NCI-H1417 (cell line): Measurements from ENCODE around the gene STK17A.

Experiments used
- DNase-seq, 3 experiments: peaks; one replicate each; lab custom pipeline; 2025; lab: John Stamatoyannopoulos, UW

STK17A gene

DNA sequence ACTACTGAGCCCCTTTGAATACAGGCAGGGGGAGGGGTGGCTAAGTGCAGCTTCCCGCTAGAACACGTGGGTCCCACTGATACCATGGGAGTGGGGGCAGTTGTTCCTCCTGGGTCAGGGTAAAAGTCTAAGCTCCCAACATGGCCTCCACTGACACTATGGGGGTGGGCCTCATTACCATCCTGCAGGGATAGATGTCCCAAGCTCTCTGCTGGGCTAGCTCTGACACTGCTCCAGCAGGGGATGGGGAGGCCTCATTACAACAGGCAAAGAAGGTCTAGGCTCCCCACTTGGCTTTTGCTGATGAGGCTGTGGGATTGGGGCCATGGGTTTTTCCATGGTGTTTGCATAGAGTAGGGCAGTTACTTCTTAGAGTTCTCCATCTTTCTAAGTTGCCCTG, 51.5 kb downstream of the STK17A start:
- DNase-seq, result no peak

- peak in 2 of 3 experiments; percentile 32 to 75 for DNase-seq
These were observed 53.2 kb downstream of the STK17A start for GRCh38 chr7:43636093-43636492.

DNA sequence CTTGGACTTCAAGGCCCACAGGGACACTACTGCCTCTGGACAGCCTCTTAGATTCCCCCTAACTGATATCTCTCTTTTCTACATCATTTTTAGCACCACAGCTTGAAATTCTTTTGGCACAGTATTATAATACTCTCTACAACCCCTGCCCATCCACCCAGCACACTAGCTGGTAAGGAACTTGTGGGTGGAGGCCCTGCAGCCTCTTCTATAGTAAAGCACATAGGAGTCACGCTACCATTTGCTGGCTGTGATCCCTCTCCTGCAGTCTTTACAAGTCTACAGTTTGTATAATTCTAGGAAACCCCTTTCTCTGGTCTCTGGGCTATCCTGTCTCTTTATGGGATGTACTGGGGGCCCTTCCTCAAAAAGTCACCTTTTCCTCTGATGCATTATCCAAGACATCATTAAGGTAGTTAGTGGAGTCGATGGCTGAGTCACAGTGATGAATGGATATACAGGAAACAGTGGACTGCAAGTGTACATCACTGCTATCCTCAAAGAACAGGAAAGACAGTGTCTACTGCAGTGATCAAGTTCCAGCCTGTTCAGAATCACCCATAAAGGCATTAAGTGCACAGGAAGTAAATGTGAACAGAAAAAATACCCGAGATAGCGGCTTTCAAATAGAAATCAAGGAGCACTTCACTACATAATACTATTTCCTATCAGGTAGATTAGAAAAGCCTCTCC, 54.4 kb downstream of the STK17A start:
- DNase-seq, result no peak

DNA sequence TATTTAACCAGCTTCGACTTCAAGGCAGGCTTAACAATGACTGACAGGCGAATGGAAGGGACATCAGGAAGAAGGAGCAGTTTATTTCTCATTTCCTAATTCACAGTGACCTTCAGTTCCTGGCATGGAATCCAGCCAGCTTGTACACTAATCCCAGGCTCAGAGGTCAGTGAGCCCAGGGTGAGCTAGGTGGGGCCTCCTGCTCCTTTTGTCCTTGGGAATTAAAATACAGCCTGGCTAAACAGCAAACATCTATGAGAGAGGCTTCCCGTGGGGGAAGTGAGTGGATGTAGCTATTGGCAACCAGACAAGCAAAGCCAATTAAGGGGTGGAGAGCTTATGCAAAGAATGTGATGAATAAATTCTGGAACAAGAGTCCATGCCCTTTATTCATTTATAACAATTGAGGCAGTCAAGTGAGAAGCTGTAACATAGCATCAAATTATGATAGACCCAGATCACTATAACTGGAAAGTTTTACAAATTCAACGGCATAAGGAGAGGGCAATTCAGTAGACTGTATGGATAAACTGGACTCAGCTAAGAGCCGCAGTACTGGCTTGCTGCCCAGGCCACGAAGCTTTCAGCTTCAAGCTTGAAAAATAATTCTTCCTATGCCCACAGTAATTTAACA, 57.1 kb downstream of the STK17A start:
- DNase-seq, result peak; percentile 54 to 98 (median 86)

- no peak for DNase-seq
These were observed 57.8 kb downstream of the STK17A start for GRCh38 chr7:43640679-43641078.

DNA sequence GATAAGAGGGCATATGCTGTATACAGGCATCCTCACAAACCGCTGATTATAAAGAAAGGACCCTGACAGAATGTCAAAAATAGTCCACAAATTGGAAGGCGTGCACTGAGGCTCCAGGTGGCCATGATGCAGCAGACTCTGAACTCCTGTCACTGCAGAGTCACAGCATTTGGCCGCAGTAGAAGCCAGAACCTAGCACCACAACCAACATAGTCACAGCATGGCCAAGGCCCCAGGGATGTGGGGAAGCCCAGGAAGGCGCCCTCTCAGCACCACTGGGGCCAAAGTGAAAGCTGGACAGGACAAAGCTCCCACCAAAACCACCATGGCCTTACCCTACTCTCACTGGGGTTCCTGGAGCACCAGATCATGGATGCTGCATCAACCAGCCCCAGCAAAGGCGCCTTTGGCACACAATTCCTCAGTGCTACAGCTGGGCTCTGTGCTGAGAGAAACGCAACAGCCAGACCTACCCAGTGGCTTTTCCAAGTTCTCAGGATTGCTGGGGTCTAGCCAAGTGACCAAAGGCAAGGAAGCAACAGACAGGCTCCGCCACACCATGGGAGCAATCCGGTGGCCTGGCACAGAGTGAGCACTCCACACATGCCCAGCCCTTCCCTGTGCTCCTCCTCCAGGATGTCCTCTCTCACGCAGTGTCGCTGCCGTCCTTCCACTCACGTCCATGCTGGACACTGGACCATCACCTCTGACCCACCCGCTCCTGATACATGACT, 60.2 kb downstream of the STK17A start:
- no peak for DNase-seq

GRCh38 chr7:43643846-43644245, 60.9 kb downstream of the STK17A start:
- no peak for DNase-seq

DNA sequence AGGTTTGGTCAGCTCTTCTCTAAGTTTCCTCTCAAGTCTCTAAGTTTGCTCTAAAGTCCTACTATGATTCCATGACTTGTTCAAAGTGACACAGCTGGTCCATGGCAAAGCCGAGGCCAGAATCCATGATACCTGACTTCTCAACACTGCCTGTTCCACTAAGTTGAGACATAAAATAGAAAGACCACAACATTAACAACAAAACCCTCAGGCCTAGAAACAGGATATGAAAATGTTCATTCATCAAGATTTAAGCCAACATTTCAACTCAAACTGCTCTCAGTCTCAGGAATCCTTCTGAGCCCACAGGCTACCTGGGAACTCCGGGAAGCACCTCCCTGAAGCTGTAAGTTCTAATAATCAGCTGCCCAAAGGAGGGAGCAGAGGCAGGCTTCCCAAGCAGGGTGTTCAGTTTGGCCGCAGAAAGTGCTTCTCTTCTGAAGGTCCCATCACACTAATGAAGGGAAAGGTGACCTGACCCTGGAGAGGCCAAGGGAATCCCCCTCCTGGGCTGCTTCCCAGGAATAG, 62.9 kb downstream of the STK17A start:
- DNase-seq, result no peak

DNA sequence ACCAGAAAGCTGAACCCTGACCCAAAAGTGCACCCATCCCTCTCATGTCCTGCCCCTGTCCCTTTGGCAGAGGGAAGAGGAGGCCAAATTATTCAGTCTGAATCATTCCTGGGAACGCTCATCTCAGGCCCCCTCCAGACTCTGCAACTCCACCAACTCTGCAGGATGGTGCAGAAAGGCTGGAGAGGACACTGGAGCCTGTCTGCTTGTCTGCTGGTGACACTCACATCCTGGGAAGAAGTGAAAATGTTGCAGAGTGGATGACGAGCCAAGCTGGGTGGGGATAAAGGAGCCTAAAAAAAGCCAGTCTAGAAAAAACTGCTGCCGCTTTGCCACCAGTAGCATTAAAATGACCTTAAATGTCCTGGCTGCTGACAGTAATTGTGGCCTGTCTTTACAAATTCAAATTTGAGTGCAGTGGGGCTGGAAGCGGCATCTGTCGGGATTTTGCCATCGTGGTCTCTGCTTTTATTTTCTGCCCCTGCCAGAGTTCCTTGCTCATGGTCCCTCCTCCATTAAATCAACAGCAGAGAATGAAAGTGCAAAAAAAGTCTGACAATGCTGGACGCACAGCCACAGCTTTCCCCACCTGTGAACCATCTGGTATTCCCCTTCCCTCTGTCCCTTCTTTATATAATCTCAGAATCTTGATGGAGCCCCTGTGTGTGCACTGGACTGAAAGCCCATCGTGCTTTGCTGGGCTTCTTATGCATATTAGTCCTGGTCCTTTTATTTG, 63.9 kb downstream of the STK17A start:
- no peak for DNase-seq

DNA sequence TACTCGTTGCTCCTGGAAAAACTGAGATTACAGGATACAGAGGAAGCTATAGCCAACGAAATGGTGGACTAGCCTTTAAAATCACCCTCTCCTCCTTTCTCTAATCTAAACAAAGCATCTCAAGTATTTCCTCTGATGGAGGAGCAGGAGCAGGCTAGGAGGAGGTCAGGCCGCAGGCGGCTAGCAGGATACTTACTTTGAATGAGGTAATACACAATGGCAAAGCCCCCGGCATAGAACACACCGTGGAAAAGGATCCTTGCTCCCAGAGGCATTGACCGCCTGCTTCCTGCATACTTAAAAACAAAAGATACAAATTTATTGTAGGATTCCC, 64.4 kb downstream of the STK17A start:
- no peak for DNase-seq

GRCh38 chr7:43647673-43648472, 65.0 kb downstream of the STK17A start:
- DNase-seq, result peak in 2 of 3 experiments; percentile 17 to 50

DNA sequence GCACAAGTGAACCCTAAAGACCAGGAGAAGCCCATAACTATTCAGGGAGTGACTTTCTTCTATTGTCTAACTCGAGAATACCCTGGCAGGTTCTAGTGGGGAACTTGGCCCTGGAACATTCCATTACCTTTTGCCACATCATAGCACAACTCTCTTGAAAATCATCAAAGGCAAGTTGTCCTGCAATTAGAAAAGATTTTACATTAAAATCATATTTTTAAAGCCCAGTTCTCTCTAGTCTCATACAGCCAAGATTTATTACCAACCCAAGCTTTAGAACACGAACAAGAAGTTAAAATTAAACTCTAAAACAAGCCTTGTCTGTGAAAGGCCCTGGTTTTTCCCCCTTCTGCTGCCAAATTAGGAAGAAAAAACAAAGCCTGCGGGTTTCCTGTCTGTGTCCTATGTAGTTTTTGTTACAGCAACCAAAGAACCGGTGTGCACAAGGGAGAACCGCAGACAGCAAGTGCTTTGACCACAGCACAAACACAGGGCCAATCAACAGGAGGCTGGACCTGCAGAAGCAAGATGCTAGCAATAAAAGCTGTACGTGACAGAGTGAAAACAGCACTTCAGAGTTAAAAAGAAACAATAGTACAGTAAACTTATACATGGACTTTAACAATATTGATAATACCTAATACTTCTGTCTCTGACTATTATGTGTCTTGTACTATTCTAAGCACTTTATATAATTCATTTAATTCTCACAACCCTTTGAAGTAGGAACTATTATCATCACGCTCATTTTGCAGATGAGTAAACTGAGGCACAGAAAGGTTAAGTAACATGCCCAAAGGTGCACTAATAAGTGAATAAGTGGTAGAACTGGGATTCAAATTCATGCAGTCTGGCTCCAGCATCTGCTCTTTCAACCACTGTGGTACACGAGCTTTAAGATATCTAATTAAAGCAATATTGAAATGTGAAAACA, 65.8 kb downstream of the STK17A start:
- no peak for DNase-seq

GRCh38 chr7:43649755-43650274, 66.9 kb downstream of the STK17A start:
- DNase-seq, result no peak

- no peak for DNase-seq
These were observed 67.6 kb downstream of the STK17A start for GRCh38 chr7:43650457-43651052.

DNA sequence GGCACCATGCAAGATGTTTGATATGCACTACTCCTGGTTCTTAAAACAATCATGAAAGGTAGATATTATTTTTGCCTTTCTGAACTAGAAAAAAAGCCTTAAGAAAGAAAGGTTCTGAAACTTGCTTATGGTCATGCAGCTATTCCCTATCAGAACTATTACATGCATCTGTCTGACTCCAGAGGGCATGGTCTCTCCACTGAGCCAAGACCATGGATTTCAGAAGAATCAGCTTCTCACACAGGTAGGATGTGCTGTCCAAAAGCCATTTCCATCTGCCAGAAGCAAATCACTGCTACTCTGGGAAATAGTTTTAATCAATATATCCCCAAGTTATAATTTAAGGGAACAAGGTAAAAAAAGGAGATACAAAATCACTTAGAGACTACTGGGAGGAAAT, 69.5 kb downstream of the STK17A start:
- DNase-seq, result no peak

GRCh38 chr7:43653466-43653865, 70.6 kb downstream of the STK17A start:
- no peak for DNase-seq

- DNase-seq, result no peak
These were observed 71.1 kb downstream of the STK17A start for GRCh38 chr7:43653891-43654504.

DNA sequence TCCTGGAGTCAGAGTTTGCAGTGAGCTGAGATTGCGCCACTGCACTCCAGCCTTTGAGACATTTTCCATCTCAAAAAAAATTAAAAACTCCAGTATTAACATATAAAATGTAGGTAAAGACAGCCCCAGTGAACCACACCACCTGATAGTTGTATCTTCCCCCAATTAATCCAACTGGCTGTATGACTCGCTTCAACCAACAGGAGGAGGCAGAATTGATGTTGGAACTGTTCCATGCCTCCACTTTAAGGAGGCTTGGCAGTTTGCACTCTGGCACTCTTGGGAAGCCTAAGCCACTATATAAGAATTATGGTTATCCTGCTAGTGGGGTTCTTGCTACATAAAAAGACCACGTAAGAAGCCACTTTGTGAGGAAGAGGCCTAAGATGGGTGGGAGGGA, 72.7 kb downstream of the STK17A start:
- no peak for DNase-seq

- no peak for DNase-seq
These were observed 74.1 kb downstream of the STK17A start for GRCh38 chr7:43656997-43657396.
